ENCODE measurements around the gene MYO16.

The MYO16 gene

GRCh38 chr13:109135018-109135417 lies 505.6 kb downstream of the MYO16 start:
- TF ChIP-seq, protein P1, sequence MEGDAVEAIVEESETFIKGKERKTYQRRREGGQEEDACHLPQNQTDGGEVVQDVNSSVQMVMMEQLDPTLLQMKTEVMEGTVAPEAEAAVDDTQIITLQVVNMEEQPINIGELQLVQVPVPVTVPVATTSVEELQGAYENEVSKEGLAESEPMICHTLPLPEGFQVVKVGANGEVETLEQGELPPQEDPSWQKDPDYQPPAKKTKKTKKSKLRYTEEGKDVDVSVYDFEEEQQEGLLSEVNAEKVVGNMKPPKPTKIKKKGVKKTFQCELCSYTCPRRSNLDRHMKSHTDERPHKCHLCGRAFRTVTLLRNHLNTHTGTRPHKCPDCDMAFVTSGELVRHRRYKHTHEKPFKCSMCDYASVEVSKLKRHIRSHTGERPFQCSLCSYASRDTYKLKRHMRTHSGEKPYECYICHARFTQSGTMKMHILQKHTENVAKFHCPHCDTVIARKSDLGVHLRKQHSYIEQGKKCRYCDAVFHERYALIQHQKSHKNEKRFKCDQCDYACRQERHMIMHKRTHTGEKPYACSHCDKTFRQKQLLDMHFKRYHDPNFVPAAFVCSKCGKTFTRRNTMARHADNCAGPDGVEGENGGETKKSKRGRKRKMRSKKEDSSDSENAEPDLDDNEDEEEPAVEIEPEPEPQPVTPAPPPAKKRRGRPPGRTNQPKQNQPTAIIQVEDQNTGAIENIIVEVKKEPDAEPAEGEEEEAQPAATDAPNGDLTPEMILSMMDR (conservative IDR thresholded peaks at IDR 0.05; ENCODE audit: low read depth, low read length): peak; percentile 38

DNA sequence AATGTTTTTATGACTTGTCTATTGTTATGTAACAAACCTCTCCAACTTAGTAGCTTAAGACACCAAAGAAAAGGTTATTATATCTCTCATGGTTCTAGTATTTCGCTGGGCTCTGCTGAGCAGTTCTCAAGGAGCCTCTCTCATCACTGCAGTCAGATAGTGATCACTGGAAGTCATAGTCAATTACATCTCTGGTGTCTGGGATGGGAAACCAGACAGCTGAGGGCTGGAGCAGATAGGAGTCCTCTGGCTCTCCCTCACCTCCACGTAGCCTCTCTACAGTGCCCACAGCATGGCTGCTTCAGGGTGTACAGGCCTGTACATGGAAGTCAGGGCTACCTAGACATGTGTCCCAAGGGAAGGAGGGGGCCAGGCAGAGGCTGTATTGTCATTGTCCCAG lies 507.5 kb downstream of the MYO16 start:
- DNase-seq (ENCODE audit: low read depth): no peak
- TF ChIP-seq, protein P1 (conservative IDR thresholded peaks at IDR 0.05; ENCODE audit: low read depth, low read length): no peak
- H3K4me3 ChIP-seq (ENCODE audit: low read depth, low read length): no peak overlapping the region

More at GRCh38 chr13:109135018-109135417, 505.6 kb downstream of the MYO16 start:
- no peak overlapping the region for H3K4me3 ChIP-seq (ENCODE audit: low read depth, low read length)
- peak; percentile 32 for DNase-seq (ENCODE audit: low read depth)

GRCh38 chr13:109139346-109139745 lies 509.9 kb downstream of the MYO16 start:
- TF ChIP-seq, protein P1 (conservative IDR thresholded peaks at IDR 0.05; ENCODE audit: low read depth, low read length): no peak
- H3K4me3 ChIP-seq (ENCODE audit: low read depth, low read length): no peak overlapping the region
- no peak for DNase-seq (ENCODE audit: low read depth)

DNA sequence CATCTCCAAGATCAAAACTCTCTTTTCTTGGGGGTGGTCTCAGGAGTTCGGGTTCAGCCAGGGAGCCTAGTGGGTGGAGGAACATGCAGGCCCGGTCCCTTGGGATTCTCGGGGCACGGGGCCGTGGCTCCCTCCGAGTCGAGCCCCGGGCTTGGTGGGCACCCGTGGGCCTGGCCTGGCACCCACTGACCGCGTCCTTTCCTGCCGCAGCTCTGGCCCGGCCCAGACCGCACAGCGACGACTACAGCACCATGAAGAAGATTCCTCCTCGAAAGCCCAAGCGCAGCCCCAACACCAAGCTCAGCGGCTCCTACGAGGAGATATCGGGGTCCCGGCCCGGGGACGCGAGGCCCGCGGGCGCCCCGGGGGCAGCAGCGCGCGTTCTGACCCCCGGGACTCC lies 510.6 kb downstream of the MYO16 start:
- TF ChIP-seq, protein P1 (conservative IDR thresholded peaks at IDR 0.05; ENCODE audit: low read depth, low read length): no peak
- no peak overlapping the region for H3K4me3 ChIP-seq (ENCODE audit: low read depth, low read length)
- no peak for DNase-seq (ENCODE audit: low read depth)

DNA sequence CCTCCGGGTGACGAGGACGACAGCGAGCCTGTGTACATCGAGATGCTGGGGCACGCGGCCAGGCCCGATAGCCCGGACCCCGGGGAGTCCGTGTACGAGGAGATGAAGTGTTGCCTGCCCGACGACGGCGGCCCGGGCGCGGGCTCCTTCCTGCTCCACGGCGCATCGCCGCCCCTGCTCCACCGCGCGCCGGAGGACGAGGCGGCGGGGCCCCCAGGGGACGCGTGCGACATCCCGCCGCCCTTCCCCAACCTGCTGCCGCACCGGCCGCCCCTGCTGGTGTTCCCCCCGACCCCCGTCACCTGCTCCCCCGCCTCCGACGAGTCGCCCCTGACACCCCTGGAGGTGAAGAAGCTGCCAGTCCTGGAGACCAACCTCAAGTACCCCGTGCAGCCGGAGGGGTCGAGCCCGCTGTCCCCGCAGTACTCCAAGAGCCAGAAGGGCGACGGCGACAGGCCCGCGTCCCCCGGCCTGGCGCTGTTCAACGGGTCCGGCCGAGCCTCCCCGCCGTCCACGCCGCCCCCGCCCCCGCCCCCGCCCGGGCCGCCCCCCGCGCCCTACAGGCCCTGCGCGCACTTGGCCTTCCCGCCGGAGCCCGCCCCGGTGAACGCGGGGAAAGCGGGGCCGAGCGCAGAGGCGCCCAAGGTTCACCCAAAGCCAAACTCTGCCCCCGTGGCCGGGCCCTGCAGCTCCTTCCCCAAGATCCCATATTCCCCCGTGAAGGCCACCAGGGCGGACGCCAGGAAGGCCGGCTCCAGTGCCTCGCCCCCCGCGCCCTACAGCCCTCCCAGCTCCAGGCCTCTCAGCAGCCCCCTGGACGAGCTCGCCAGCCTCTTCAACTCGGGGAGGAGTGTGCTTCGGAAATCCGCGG lies 511.3 kb downstream of the MYO16 start:
- no peak for DNase-seq (ENCODE audit: low read depth)
- peak overlapping the region; percentile 33 for H3K4me3 ChIP-seq (ENCODE audit: low read depth, low read length)
- TF ChIP-seq, protein P1 (conservative IDR thresholded peaks at IDR 0.05; ENCODE audit: low read depth, low read length): no peak

- no peak for DNase-seq (ENCODE audit: low read depth)
- no peak overlapping the region for H3K4me3 ChIP-seq (ENCODE audit: low read depth, low read length)
- TF ChIP-seq, protein P1 (conservative IDR thresholded peaks at IDR 0.05; ENCODE audit: low read depth, low read length): no peak
Measured at GRCh38 chr13:109141706-109142105, 512.3 kb downstream of the MYO16 start.
